HPDE6-E6E7 (cell line): Measurements from ENCODE around the gene COQ5.

Source experiments
- DNase-seq: peaks from one replicate; pipeline ENCODE4 v3.0.0; 2011; ENCODE audit warnings: missing footprints; ENCODE audit errors: extremely low spot score

Gene COQ5

GRCh38 chr12:120453977-120454376, 75.0 kb downstream of the COQ5 start:
- DNase-seq, result peak; percentile 39
